Breast epithelium (tissue), 3 donors: ENCODE results near the gene DUSP22.

ENCODE experiments used
- POLR2A ChIP-seq: fragments of 450-650 bp; IDR thresholded peaks from one replicate; pipeline ENCODE4 v1.6.1; 2016; ENCODE audit warnings: antibody characterized with exemption, mild to moderate bottlenecking, moderate library complexity
- POLR2AphosphoS5 ChIP-seq, 3 donors: sonication (generic); formaldehyde crosslinking; IDR thresholded peaks; one replicate each; pipeline ENCODE4 v1.6.1; 2017; ENCODE audit warnings: antibody characterized with exemption in 3 of 3
- TF ChIP-seq, protein P1 (sequence below), 3 donors: fragments of 450-650 bp; IDR thresholded peaks; one replicate each; pipeline ENCODE4 v1.5.1; 2016 to 2017; ENCODE audit warnings: antibody characterized with exemption in 3 of 3, mild to moderate bottlenecking in 3 of 3, moderate library complexity in 3 of 3

DNA sequence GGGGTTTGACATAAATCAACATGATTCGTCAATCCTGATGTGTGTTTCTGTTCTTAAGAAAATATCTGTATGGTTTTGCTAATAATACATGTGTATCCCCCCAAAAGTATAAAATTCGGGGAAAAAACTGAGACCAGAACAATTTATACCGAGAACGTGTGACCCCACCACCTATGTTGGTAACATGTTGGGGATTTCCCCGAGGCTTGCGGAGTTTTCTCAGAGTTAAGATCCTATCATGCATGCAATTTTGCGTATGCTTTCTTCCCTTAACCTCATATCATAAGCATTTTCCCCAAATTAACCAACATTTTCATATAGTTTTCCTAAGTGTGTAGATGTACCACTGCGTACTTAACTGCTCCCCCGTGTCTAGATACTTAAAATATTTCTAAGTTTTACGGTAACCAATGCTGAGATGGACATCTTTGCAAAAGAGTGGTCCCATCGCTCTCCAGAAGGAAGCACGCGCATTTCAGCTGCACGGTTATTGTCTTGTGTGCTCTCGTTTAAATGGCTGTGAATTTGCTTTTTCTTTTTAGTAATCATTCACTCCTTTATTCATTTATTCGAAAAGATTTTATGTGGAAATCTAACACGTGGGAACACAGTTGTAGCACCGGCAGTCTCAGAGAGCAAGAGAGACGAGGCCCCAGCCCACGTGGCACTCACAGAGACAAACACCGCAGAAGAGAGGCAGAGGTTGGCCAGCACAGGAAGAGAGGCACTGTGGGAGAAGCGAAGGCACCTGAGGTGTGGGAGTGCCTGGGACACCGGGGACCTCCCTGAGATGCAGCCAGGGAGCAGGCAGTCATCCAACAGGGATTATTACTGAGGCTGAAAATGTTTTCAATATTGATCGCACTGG is 86.0 kb downstream of the DUSP22 start:
- TF ChIP-seq, protein P1, sequence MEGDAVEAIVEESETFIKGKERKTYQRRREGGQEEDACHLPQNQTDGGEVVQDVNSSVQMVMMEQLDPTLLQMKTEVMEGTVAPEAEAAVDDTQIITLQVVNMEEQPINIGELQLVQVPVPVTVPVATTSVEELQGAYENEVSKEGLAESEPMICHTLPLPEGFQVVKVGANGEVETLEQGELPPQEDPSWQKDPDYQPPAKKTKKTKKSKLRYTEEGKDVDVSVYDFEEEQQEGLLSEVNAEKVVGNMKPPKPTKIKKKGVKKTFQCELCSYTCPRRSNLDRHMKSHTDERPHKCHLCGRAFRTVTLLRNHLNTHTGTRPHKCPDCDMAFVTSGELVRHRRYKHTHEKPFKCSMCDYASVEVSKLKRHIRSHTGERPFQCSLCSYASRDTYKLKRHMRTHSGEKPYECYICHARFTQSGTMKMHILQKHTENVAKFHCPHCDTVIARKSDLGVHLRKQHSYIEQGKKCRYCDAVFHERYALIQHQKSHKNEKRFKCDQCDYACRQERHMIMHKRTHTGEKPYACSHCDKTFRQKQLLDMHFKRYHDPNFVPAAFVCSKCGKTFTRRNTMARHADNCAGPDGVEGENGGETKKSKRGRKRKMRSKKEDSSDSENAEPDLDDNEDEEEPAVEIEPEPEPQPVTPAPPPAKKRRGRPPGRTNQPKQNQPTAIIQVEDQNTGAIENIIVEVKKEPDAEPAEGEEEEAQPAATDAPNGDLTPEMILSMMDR (IDR thresholded peaks at IDR 0.05), result no peak
- no peak for TF ChIP-seq POLR2A
- no peak for TF ChIP-seq POLR2AphosphoS5 (IDR thresholded peaks at IDR 0.05)
